AG09309 (cell line): ENCODE results near the gene LRRC43.

ENCODE experiments used
- DNase-seq: peaks from one replicate; pipeline ENCODE4 v3.0.0-alpha.2; 2010; ENCODE audit warnings: low read depth
- H3K4me3 ChIP-seq: 2 replicates; pipeline ENCODE4 v1.5.1; 2011; ENCODE audit warnings: mild to moderate bottlenecking, low read depth, low read length, moderate library complexity; ENCODE audit not compliant: control insufficient read depth
- CTCF ChIP-seq: IDR thresholded peaks from 2 replicates; pipeline ENCODE4 v1.5.1; 2011; ENCODE audit warnings: mild to moderate bottlenecking, low read depth, low read length, inconsistent platforms; ENCODE audit not compliant: insufficient read depth, control insufficient read depth; ENCODE audit errors: missing control alignments

Gene LRRC43

GRCh38 chr12:122216445-122216844, 33.5 kb downstream of the LRRC43 start:
- TF ChIP-seq CTCF, result no peak
- no peak overlapping the region for H3K4me3 ChIP-seq
- no peak for DNase-seq

- H3K4me3 ChIP-seq, result peak within 1 kb of the TSS; percentile 82
- no peak for TF ChIP-seq CTCF
- peak; percentile 94 for DNase-seq
These were observed 42.9 kb downstream of the LRRC43 start, which contains the start of gene DIABLO for GRCh38 chr12:122225683-122226365. Gene DIABLO (minus strand): TSS chr12:122226052. CDS start chr12:122226014, 38 bp downstream.

GRCh38 chr12:122226366-122227125, 43.6 kb downstream of the LRRC43 start:
- no peak for TF ChIP-seq CTCF
- DNase-seq, result no peak
- H3K4me3 ChIP-seq, result peak overlapping the region; percentile 6

- DNase-seq, result no peak
- TF ChIP-seq CTCF, result no peak
- H3K4me3 ChIP-seq, result no peak overlapping the region
These were observed 44.4 kb downstream of the LRRC43 start for GRCh38 chr12:122227341-122227740.

GRCh38 chr12:122228092-122228491, 45.2 kb downstream of the LRRC43 start:
- no peak for DNase-seq
- TF ChIP-seq CTCF, result no peak
- H3K4me3 ChIP-seq, result no peak overlapping the region

GRCh38 chr12:122230798-122231197, 47.9 kb downstream of the LRRC43 start:
- no peak for DNase-seq
- TF ChIP-seq CTCF, result no peak
- no peak overlapping the region for H3K4me3 ChIP-seq

GRCh38 chr12:122232691-122233090, 49.8 kb downstream of the LRRC43 start:
- DNase-seq, result no peak
- TF ChIP-seq CTCF, result no peak
- no peak overlapping the region for H3K4me3 ChIP-seq
